ENCODE measurements around the gene CNNM1.

GRCh38 chr10:99374972-99375371 lies 45.8 kb downstream of the CNNM1 start:
- TF ChIP-seq GATA2 (IDR thresholded peaks at IDR 0.05; ENCODE audit: low read depth, low read length) (no peak), GATA3 (IDR thresholded peaks at IDR 0.05; ENCODE audit: low read depth, low read length) (no peak)
